Loucy (cell line): Measurements from ENCODE around the gene RPL15.

Experiments used
- EZH2phosphoT487 ChIP-seq: fragments of 200-600 bp; IDR thresholded peaks from 2 replicates; pipeline ENCODE4 v1.6.1; 2018; ENCODE audit warnings: antibody characterized with exemption, mild to moderate bottlenecking, moderate library complexity, borderline replicate concordance
- TF ChIP-seq, protein P1 (sequence below): fragments of 200-600 bp; sonication (generic); conservative IDR thresholded peaks from 2 replicates; pipeline ENCODE4 v1.5.1; 2014; ENCODE audit warnings: mild to moderate bottlenecking, antibody characterized with exemption, low read length

DNA sequence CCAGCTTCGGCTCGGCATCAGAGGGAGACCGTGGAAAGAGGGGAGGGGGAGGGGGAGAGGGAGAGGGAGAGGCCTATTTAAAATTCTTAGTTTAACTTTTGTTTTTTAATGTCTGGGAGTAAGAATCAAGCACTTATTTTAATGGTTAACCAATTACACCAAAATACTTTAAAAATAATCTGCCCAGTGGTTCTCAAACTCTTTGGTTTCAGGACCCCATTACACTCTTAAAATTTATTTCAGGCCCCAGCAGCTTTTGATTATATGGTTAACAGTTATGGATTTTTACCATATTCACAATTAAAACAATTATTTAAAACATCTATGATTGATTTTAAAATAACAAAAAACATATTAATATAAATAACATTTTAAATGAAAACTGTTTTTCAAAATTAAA, 44.6 kb upstream of the RPL15 start:
- TF ChIP-seq, protein P1, sequence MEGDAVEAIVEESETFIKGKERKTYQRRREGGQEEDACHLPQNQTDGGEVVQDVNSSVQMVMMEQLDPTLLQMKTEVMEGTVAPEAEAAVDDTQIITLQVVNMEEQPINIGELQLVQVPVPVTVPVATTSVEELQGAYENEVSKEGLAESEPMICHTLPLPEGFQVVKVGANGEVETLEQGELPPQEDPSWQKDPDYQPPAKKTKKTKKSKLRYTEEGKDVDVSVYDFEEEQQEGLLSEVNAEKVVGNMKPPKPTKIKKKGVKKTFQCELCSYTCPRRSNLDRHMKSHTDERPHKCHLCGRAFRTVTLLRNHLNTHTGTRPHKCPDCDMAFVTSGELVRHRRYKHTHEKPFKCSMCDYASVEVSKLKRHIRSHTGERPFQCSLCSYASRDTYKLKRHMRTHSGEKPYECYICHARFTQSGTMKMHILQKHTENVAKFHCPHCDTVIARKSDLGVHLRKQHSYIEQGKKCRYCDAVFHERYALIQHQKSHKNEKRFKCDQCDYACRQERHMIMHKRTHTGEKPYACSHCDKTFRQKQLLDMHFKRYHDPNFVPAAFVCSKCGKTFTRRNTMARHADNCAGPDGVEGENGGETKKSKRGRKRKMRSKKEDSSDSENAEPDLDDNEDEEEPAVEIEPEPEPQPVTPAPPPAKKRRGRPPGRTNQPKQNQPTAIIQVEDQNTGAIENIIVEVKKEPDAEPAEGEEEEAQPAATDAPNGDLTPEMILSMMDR, result no peak
- TF ChIP-seq EZH2phosphoT487, result no peak
